ENCODE results near the gene KRTCAP3. TPM values are rescaled to one million over a fixed set of nuclear protein-coding genes. Genes with fewer than 3 reads are reported as not detected.

KRTCAP3 gene
- total and polyA plus RNA-seq, 2 of the 8 experiments (the other 6 are each of a cell fraction or from before 2014, with no cell fraction given): 55.4 to 72.5 TPM

GRCh38 chr2:27451095-27451494, 8.9 kb downstream of the KRTCAP3 start:
- no peak overlapping the region for H3K14ac ChIP-seq (ENCODE audit: insufficient read length)
- H2AFZ ChIP-seq (ENCODE audit: low read length): no peak overlapping the region
- H3K79me2 ChIP-seq (ENCODE audit: control insufficient read depth in 1 of 2, insufficient read depth in 2 of 2, low read length in 2 of 2): no peaks in the 10 kb centered on the region
- CTCF ChIA-PET (ENCODE audit: partially characterized antibody): no interaction called here
- H2BK120ac ChIP-seq (replicated peaks; ENCODE audit: low read depth, low read length): no peak overlapping the region
- H3K27ac ChIP-seq (ENCODE audit: low read depth, low read length): no peak overlapping the region
- H3K56ac ChIP-seq (replicated peaks; ENCODE audit: insufficient read length, low read depth, low read length): no peak overlapping the region
- no peaks in the 10 kb centered on the region for H3K4me1 ChIP-seq (replicated peaks in 1 of 4; ENCODE audit: control insufficient read depth in 3 of 4, insufficient read depth in 4 of 4, low read length in 3 of 4)
- H3K4ac ChIP-seq (replicated peaks; ENCODE audit: insufficient read length, low read depth, low read length): no peak overlapping the region
- H4K8ac ChIP-seq (ENCODE audit: extremely low read depth, insufficient read depth, low read length): no peak overlapping the region
- POLR2A ChIA-PET (ENCODE audit: partially characterized antibody): no interaction called here
- H3K23ac ChIP-seq (ENCODE audit: insufficient read length): no peak overlapping the region
- no peak overlapping the region for H2AK5ac ChIP-seq (ENCODE audit: low read depth, low read length)
- H3K18ac ChIP-seq (ENCODE audit: extremely low read depth, low read length): no peak overlapping the region
- no peak overlapping the region for H4K5ac ChIP-seq (ENCODE audit: insufficient read length, low read depth, low read length)
- no peaks in the 10 kb centered on the region for H3K79me1 ChIP-seq (ENCODE audit: low read depth, low read length)
- DNase-seq (ENCODE audit: low read depth in 1 of 2, low spot score in 2 of 2) (no peak), FAIRE-seq (no peak)
- H3K36me3 ChIP-seq (ENCODE audit: control insufficient read depth in 2 of 4, insufficient read depth in 4 of 4, low read length in 3 of 4): peaks cover 0 to 10% (median 4%) of the 10 kb centered on the region in 4 experiments; a peak in 3 of 8 replicates
- H4K20me1 ChIP-seq (replicated peaks in 1 of 2; ENCODE audit: control insufficient read depth in 1 of 2, insufficient read depth in 2 of 2, low read length in 2 of 2): peaks cover 0 to 2% of the 10 kb centered on the region in 2 experiments
- H3K27me3 ChIP-seq (replicated peaks in 1 of 4; ENCODE audit: control insufficient read depth in 3 of 4, extremely low read depth in 1 of 4, insufficient read depth in 3 of 4, low read length in 3 of 4): no peaks in the 10 kb centered on the region
- no peak overlapping the region for H3K9ac ChIP-seq (replicated peaks in 1 of 4; ENCODE audit: extremely low read depth in 1 of 4, low read depth in 3 of 4, low read length in 3 of 4)
- H2BK12ac ChIP-seq (ENCODE audit: low read depth, low read length): no peak overlapping the region
- no peak overlapping the region for H4K91ac ChIP-seq (replicated peaks; ENCODE audit: insufficient read length, low read length)
- H3K9me3 ChIP-seq (ENCODE audit: insufficient read depth in 2 of 2, low read depth in 1 of 2, low read length in 1 of 2): no peaks in the 10 kb centered on the region
- WGBS, 2 experiments (ENCODE audit: extremely low coverage in 1 of 2, insufficient coverage in 1 of 2, insufficient read length in 1 of 2, insufficient replicate concordance in 2 of 2, low coverage in 1 of 2, low lambda C conversion rate in 2 of 2, missing lambda C conversion rate in 1 of 2): 94% methylated on average over 1 of the region's 1 CpG; no CpG with 5 or more reads in 1 of the 2 experiments
- no peak overlapping the region for H2BK15ac ChIP-seq (ENCODE audit: low read length)
- H2BK5ac ChIP-seq (ENCODE audit: low read depth, low read length): no peak overlapping the region
- no peak overlapping the region for H3K4me2 ChIP-seq (ENCODE audit: insufficient read depth in 1 of 2, low read depth in 2 of 2, low read length in 2 of 2)
- no peaks in the 10 kb centered on the region for H3K23me2 ChIP-seq (ENCODE audit: low read depth, low read length)
- no peak overlapping the region for H3K4me3 ChIP-seq (ENCODE audit: extremely low read depth in 1 of 4, insufficient read depth in 2 of 4, low read depth in 3 of 4, low read length in 4 of 4)
- H2BK20ac ChIP-seq (ENCODE audit: low read length): no peak overlapping the region
- TF ChIP-seq CEBPB (IDR thresholded peaks at IDR 0.05; ENCODE audit: low read depth, low read length): no peak
- no peak for TF ChIP-seq NANOG (IDR thresholded peaks at IDR 0.05; ENCODE audit: insufficient read depth, low read depth, low read length, poor library complexity, severe bottlenecking)
- no peak for TF ChIP-seq GABPA (IDR thresholded peaks at IDR 0.05; ENCODE audit: borderline replicate concordance, insufficient read depth, low read length)
- TF ChIP-seq ATF3 (IDR thresholded peaks at IDR 0.05; ENCODE audit: insufficient read depth, low read depth, low read length): no peak
- no peak for TF ChIP-seq RAD21 (IDR thresholded peaks at IDR 0.05 in 1 of 2, conservative IDR thresholded peaks at IDR 0.05 in 1 of 2; ENCODE audit: low read depth in 2 of 2, low read length in 2 of 2)
- TF ChIP-seq HDAC6 (IDR thresholded peaks at IDR 0.05; ENCODE audit: low read depth, low read length): no peak
- TF ChIP-seq EGR1 (IDR thresholded peaks at IDR 0.05; ENCODE audit: borderline replicate concordance, low read depth, low read length): no peak
- no peak for TF ChIP-seq ZNF274 (IDR thresholded peaks at IDR 0.05; ENCODE audit: borderline replicate concordance, extremely low read depth, low read length)
- TF ChIP-seq, protein P1, sequence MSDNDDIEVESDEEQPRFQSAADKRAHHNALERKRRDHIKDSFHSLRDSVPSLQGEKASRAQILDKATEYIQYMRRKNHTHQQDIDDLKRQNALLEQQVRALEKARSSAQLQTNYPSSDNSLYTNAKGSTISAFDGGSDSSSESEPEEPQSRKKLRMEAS (IDR thresholded peaks at IDR 0.05): no peak
- TF ChIP-seq JUN (IDR thresholded peaks at IDR 0.05; ENCODE audit: low read depth, low read length): no peak
- no peak for TF ChIP-seq CHD2 (IDR thresholded peaks at IDR 0.05; ENCODE audit: low read length)
- no peak for TF ChIP-seq SIN3A (conservative IDR thresholded peaks at IDR 0.05 in 1 of 2, IDR thresholded peaks at IDR 0.05 in 1 of 2; ENCODE audit: low read depth in 1 of 2, low read length in 2 of 2)
- no peak for TF ChIP-seq POLR2AphosphoS5 (IDR thresholded peaks at IDR 0.05; ENCODE audit: low read depth, low read length)
- no peak for TF ChIP-seq CBX5 (IDR thresholded peaks at IDR 0.05; ENCODE audit: low read depth, low read length)
